GM10266 (cell line): ENCODE data around the gene IL10RB.

Source experiments
- DNase-seq: peaks from one replicate; pipeline ENCODE4 v3.0.0; 2012; ENCODE audit errors: extremely low spot score
- TF ChIP-seq, protein P1 (sequence below): IDR thresholded peaks from 2 replicates; pipeline ENCODE4 v1.5.1; 2012; ENCODE audit warnings: mild to moderate bottlenecking, low read depth; ENCODE audit not compliant: control insufficient read depth, insufficient read depth; ENCODE audit errors: missing control alignments

The IL10RB gene

GRCh38 chr21:33229784-33230544 is 36.2 kb upstream of the IL10RB start, which contains the start of gene IFNAR2:
Gene IFNAR2 (plus strand): TSS chr21:33229938. CDS start chr21:33241923, 11,985 bp downstream.
- TF ChIP-seq, protein P1, sequence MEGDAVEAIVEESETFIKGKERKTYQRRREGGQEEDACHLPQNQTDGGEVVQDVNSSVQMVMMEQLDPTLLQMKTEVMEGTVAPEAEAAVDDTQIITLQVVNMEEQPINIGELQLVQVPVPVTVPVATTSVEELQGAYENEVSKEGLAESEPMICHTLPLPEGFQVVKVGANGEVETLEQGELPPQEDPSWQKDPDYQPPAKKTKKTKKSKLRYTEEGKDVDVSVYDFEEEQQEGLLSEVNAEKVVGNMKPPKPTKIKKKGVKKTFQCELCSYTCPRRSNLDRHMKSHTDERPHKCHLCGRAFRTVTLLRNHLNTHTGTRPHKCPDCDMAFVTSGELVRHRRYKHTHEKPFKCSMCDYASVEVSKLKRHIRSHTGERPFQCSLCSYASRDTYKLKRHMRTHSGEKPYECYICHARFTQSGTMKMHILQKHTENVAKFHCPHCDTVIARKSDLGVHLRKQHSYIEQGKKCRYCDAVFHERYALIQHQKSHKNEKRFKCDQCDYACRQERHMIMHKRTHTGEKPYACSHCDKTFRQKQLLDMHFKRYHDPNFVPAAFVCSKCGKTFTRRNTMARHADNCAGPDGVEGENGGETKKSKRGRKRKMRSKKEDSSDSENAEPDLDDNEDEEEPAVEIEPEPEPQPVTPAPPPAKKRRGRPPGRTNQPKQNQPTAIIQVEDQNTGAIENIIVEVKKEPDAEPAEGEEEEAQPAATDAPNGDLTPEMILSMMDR, result no peak
- DNase-seq, result peak; percentile 96

DNA sequence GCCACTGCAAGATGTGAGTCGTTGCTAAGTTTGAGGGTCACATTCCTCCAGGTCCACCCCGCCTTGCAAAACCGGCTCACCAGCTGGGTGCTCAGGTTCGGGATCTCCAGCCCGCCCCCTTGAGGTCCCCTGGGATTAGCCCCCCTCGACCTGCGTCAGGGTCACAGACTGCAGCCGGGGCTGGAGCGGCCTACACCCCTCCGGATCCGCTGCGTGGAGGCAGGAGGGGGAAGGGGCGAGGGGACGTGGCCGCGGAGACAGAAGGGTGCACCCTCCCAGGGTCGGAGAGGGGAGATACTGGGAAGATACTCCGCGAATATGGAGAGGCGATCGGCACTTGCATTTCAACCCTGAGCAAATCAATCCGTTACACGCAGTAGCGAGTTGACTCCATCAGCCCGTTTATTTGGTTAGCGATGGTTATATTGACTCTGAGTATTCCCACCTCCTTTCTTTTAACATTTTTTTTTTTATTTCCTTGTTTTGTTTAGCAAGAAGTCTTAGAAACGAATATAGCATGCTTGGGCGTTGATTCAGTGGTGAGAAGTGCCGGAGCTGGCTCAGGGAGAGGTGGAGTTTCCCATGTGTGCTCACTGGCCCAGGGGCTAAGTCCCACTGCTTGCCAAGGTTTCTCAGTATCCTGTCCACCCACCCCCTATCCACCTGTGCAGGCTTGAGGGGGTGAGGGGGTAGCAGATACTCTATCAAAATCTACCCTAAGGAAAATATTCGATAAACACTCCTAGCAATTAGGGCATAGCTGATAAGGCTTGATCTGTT is 35.4 kb upstream of the IL10RB start:
- peak; percentile 76 for DNase-seq
- TF ChIP-seq, protein P1, result peak; percentile 39

DNA sequence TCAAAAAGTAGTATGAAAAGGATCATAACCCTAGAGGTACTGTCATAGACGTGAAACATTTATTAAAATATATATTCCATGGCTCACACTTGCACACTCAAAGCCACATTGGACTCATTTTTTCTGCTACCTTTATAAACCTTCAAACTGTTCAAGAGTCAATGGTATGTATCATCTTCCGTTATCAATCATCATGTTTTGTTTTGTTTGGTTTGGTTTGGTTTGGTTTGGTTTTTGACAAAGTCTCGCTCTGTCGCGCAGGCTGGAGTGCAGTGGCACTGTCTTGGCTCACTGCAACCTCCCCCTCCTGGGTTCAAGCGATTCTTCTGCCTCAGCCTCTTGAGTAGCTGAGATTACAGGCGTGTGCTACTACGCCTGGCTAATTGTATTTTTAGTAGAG is 34.6 kb upstream of the IL10RB start:
- peak; percentile 47 for DNase-seq
- TF ChIP-seq, protein P1, result no peak

- TF ChIP-seq, protein P1, result no peak
- no peak for DNase-seq
Measured at GRCh38 chr21:33232291-33233034, 33.7 kb upstream of the IL10RB start.

DNA sequence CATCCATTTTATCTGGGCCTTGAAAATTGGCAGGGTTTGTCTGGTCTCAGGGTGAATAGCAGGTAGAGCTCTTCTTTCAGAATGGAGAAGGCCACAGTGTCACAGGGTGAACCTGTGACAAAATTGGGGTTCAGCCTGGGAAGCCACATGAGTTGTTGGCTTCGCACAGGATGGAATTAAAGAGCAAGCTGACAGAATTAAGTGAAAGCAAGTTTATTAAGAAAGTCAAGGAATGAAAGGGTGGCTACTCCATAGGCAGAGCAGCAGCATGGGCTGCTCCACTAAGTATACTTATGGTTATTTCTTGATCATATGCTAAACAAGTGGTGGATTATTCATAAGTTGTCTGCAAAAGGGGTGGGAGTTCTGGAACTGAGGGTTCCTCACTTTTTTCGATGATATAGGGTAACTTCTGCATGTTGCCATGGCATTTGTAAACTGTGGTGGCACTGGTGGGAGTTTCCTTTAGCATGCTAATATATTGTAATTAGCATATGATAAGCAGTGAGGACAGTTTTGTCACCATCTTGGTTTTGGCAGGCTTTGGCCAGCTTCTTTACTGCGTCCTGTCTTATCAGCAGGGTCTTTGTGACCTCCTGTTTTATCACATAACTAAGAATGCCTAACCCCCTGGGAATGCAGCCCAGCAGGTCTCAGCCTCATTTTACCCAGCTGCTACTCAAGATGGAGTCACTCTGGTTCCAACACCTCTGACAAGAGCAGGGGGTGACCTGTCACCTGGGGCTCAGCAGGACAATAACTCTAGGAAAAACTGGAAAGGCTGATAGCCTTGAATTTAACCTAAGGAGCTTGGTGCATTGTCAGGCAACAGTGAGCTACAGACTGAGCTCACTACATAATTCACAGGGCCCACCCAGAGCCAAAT is 31.3 kb upstream of the IL10RB start:
- TF ChIP-seq, protein P1, result no peak
- DNase-seq, result no peak

DNA sequence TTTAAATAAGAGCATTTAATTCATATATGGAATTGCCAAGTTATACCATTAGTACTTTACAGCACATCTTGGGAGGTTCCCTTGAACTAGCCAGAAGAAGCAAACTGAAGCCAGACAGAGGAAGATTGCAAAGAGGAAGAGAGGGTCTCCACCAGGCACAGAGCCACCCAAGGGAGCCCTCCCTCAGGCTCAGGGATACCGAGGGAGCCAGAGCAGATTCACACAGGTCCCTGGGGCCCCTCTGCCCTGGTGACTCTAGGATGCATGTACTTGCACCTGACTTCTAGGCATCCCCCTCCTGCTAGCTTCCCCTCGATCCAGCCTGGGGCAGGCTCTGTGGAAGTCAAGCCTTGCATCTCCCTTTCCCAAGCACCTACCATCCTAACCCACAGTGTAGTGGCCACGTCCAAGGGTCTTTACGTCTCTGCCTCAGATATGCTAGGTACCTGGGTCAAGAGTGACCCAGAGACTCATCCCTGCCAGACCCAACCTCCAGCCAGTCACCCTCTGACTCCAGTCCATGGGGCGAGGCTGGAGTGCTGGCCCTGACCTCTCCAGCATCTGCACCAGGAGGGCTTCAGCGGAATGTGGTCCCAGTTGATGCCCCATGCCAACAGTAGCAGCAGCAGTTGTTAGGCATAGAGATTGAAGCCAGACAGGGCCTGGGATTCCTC is 30.0 kb upstream of the IL10RB start:
- no peak for DNase-seq
- TF ChIP-seq, protein P1, result no peak
